T-helper 17 cell (primary cell): ENCODE results near the gene CLMN. TPM values are rescaled to one million over a fixed set of nuclear protein-coding genes. Genes with fewer than 3 reads are reported as not detected.

Source experiments
- ATAC-seq: fragments of 150-1000 bp; cut with Tn5 transposase; 2 replicates; pipeline ENCODE4 v1.10.0; 2021; ENCODE audit warnings: mild to moderate bottlenecking, moderate library complexity
- DNase-seq, 3 donors: peaks; one replicate each; pipeline versions ENCODE4 v3.0.0 to v3.0.0-alpha.2; 2020 to 2021
- H3K9me3 ChIP-seq: one replicate; pipeline ENCODE4 v1.7.0; 2013; ENCODE audit warnings: low read length, mild to moderate bottlenecking; ENCODE audit not compliant: control insufficient read depth, poor library complexity, severe bottlenecking
- H3K27ac Mint-ChIP-seq: one replicate; pipeline ENCODE4 v1.8.0; 2022; ENCODE audit warnings: mild to moderate bottlenecking, moderate library complexity, mixed read lengths
- H3K27me3 Mint-ChIP-seq: one replicate; pipeline ENCODE4 v1.8.0; 2022; ENCODE audit warnings: mixed read lengths
- H3K36me3 Mint-ChIP-seq: one replicate; pipeline ENCODE4 v1.8.0; 2022; ENCODE audit warnings: low read depth, mixed read lengths
- H3K4me1 Mint-ChIP-seq: one replicate; pipeline ENCODE4 v1.8.0; 2022; ENCODE audit warnings: mild to moderate bottlenecking, mixed read lengths
- H3K4me3 Mint-ChIP-seq: one replicate; pipeline ENCODE4 v1.8.0; 2022; ENCODE audit warnings: mild to moderate bottlenecking, moderate library complexity, mixed read lengths
- total RNA-seq, 4 donors: library from RNA in 2 of 4; stranded (reverse) in 2 of 4; gene quantifications; one replicate each; pipeline ENCODE4 v1.2.3 and lab custom pipeline; 2022 to 2026

Gene CLMN
- total RNA-seq, 2 donors from 2014 or later, result 0.26 to 1.3 TPM

- no peaks in the 10 kb centered on the region for H3K9me3 ChIP-seq
- Mint-ChIP-seq H3K27ac (no peak overlapping the region), H3K4me1 (peaks cover 12% of the 10 kb centered on the region), H3K27me3 (peaks cover 31% of the 10 kb centered on the region), H3K36me3 (no peaks in the 10 kb centered on the region), H3K4me3 (no peak overlapping the region)
- DNase-seq (no peak), ATAC-seq (no peak)
Measured at GRCh38 chr14:95322651-95323050, 2.9 kb upstream of the CLMN start.

DNA sequence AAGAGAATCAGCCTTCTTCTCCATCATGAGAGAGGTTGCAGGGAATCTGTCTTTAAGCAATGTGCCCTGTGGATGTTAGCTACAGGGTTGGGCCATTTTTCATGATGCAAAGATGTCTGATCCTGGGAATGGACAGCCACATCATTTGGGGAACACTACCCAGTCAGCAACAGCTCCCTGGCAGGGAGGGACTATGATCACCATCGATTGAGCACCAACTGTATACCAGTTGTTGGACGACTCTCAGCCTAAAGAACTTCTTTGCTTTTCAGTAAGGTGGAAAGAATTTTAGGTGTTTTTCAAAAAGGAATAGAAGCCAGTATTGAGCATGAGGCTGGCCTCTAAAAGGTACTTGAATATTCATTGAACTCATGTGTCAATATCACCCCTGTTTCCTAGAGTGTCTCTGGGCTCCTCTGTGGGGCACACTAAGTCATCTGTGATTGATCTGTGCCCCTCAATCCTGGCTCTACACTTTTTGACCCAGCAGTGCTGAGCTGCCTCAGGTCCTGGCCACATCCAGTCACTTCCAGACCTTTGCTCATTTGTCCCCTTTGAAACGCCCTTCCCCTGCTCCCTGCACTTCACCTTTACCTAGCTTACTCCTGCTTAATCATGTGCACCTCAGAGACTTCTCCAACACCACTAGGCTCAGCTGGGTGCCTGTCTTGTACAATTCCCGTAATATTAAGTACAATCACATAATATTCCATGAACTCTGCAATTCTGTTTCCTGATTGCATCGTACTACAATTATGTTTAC lies 2.2 kb upstream of the CLMN start:
- no peaks in the 10 kb centered on the region for H3K9me3 ChIP-seq
- DNase-seq (no peak), ATAC-seq (no peak)
- peak overlapping the region; percentile 52 for H3K4me3 Mint-ChIP-seq
- peaks cover 16% of the 10 kb centered on the region for H3K4me1 Mint-ChIP-seq
- H3K27ac Mint-ChIP-seq, result no peak overlapping the region
- no peaks in the 10 kb centered on the region for H3K36me3 Mint-ChIP-seq
- peaks cover 32% of the 10 kb centered on the region for H3K27me3 Mint-ChIP-seq

DNA sequence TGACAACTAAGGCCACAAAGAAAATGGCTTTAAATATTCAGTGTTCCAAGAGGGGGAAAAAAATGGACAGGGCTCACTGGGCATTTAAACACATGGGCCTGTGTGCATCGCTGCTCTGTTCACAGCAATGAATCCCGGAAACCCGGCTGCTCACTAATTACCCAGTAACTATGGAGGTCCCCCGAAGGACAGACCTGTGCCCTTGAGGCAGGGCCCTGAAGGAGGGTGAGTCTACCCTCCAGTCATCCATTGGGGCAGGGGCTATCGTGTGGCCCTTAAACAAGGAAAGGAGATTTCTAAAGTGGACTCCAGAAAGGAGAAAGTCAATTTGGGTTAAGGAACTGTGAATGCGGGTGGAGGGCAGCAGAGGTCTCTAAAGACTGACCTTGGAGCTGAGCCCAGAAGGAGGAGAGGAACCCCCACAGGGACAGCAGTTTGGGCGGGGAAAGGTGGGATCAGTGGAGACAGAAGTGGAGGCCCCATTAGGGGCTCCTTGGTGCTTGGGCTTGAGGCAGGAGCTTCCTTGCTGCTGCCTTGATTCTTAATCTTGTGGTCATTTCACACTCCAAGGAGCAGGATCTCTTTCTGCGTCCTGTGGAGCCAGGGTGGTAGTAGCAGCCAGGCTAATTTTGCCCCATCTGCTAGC lies 1.4 kb upstream of the CLMN start:
- H3K27ac Mint-ChIP-seq, result no peak overlapping the region
- DNase-seq, result no peak
- H3K4me1 Mint-ChIP-seq, result peaks cover 17% of the 10 kb centered on the region
- no peaks in the 10 kb centered on the region for H3K9me3 ChIP-seq
- peaks cover 40% of the 10 kb centered on the region for H3K27me3 Mint-ChIP-seq
- H3K36me3 Mint-ChIP-seq, result peaks cover 2% of the 10 kb centered on the region
- ATAC-seq, result no peak
- H3K4me3 Mint-ChIP-seq, result peak overlapping the region; percentile 52

GRCh38 chr14:95320078-95320895 lies 579 bp upstream of the CLMN start:
- H3K36me3 Mint-ChIP-seq, result peaks cover 2% of the 10 kb centered on the region
- DNase-seq, result no peak
- H3K27me3 Mint-ChIP-seq, result peaks cover 39% of the 10 kb centered on the region

DNA sequence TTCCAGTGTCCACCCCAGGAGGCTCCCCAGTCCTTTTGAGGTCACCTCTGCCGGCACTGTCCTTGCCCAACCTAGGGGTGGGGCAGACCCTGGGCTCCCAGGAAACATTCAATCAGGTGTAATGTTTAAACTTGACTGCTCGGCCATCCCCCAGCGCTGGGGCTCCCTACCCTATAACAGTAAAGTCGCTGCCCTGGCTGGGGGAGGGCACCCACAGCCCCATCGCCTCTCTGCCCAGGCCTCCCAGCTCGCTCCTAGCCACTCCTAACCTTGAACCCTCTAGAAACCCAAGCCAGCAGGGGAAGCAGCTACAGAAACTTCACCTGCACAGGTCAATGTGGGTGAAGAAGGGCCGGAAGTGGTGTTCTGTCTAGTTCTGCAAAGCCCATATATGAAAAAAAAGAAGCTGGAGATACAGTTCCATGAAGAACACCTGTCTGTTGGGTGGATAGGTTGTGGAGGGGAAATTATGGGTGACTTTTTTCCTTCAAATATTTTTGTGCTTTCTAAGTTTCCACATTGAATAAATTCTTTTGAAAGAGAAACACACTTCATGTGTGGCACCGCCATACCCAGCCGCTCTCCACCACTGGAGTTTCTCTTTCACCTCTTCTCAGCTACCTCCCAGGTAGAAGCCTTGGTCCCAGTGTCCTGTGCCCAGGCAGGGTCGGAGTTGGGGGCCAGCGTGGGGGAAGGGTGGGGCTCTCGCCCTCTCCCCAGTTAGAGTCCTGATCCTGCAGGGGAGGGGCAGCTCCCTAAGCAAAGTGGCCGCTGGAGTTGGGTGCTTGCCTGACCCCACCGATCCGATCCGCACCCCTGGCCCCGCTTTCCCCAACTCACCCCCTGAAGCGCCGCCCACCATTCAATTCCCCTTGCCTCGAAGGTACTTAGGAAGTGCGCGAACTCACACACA lies 1.1 kb downstream of the CLMN start:
- peaks cover 43% of the 10 kb centered on the region for H3K27me3 Mint-ChIP-seq
- H3K4me3 Mint-ChIP-seq, result peak overlapping the region; percentile 92
- peaks cover 17% of the 10 kb centered on the region for H3K4me1 Mint-ChIP-seq
- DNase-seq, result no peak
- H3K36me3 Mint-ChIP-seq, result peaks cover 2% of the 10 kb centered on the region
- no peaks in the 10 kb centered on the region for H3K9me3 ChIP-seq
- H3K27ac Mint-ChIP-seq, result peak overlapping the region; percentile 37
- ATAC-seq, result no peak

More at GRCh38 chr14:95320078-95320895, 579 bp upstream of the CLMN start:
- H3K4me1 Mint-ChIP-seq, result peaks cover 17% of the 10 kb centered on the region
- H3K27ac Mint-ChIP-seq, result no peak overlapping the region
- H3K9me3 ChIP-seq, result no peaks in the 10 kb centered on the region
- ATAC-seq, result no peak
- H3K4me3 Mint-ChIP-seq, result peak overlapping the region; percentile 92

DNA sequence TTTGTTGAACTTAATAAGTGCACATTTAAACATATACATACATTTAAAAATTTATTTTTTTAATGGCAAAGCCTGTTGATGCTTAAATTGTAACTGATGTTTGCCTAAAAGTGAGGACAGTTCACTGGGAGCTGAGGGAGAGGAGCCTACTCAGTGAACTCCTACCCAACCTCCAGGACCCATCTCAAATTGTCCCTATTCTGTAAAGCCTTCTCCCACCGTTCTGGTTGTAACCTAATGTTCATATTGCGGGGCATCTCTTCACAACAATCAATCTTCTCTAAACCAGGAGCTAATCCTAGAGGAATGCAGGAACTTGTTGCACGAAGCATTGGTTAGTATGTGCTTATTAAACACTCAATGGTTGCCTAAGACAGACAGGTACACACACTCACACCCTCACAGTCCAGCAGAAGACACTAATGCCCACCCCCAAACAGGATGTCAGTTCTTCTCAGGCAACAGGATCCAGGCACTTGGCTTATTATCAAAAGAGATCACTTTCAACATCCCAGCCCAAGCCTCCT lies 1.8 kb downstream of the CLMN start:
- H3K9me3 ChIP-seq, result no peaks in the 10 kb centered on the region
- peaks cover 2% of the 10 kb centered on the region for H3K36me3 Mint-ChIP-seq
- H3K4me1 Mint-ChIP-seq, result peaks cover 21% of the 10 kb centered on the region
- H3K27me3 Mint-ChIP-seq, result peaks cover 45% of the 10 kb centered on the region
- DNase-seq, result no peak
- H3K4me3 Mint-ChIP-seq, result peak overlapping the region; percentile 92
- H3K27ac Mint-ChIP-seq, result no peak overlapping the region
- ATAC-seq, result no peak

DNA sequence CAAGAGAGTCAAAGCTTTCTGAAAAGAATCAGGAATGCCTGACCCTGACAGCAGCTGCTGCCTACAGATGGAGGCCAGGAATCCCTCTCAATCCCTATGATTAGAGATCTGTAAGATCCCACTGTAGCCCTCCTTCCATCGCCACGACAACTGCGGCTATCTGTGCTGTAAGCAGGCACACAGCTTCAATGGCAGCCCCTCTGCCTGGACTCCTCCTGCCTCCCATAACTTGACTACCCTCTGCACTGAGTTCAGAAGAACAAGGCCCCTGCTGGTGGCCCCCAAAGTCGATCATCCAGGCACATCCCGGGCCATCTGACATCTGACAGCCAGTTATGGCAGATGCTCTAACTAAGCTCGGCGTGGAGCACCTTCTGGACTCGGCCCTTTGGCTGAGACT lies 2.9 kb downstream of the CLMN start:
- no peak for DNase-seq
- H3K9me3 ChIP-seq, result no peaks in the 10 kb centered on the region
- H3K27ac Mint-ChIP-seq, result no peak overlapping the region
- peaks cover 45% of the 10 kb centered on the region for H3K27me3 Mint-ChIP-seq
- H3K36me3 Mint-ChIP-seq, result peaks cover 2% of the 10 kb centered on the region
- peaks cover 19% of the 10 kb centered on the region for H3K4me1 Mint-ChIP-seq
- ATAC-seq, result no peak
- no peak overlapping the region for H3K4me3 Mint-ChIP-seq

DNA sequence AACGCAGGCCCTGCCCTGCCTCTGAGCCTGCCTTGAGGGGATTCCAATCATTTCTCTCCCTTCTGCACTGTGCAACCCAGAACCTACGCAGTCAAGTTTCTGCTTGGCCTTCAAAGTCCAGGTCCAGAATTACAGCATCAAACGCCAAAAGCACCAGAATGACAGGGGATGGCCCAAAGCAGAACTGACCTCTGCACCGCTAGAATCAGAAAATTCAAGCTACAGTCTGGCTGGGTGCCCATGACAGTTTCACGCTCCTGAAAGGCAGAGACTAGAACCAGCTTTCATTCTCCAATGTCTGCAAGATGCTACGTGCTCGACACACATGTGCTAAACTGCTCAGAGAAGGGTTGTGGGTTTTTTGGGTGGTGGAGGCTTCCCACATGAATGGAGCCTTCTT lies 4.1 kb downstream of the CLMN start:
- DNase-seq (no peak), ATAC-seq (no peak)
- H3K4me1 Mint-ChIP-seq, result peaks cover 21% of the 10 kb centered on the region
- H3K27ac Mint-ChIP-seq, result no peak overlapping the region
- peaks cover 2% of the 10 kb centered on the region for H3K36me3 Mint-ChIP-seq
- H3K9me3 ChIP-seq, result no peaks in the 10 kb centered on the region
- no peak overlapping the region for H3K4me3 Mint-ChIP-seq
- peaks cover 51% of the 10 kb centered on the region for H3K27me3 Mint-ChIP-seq

DNA sequence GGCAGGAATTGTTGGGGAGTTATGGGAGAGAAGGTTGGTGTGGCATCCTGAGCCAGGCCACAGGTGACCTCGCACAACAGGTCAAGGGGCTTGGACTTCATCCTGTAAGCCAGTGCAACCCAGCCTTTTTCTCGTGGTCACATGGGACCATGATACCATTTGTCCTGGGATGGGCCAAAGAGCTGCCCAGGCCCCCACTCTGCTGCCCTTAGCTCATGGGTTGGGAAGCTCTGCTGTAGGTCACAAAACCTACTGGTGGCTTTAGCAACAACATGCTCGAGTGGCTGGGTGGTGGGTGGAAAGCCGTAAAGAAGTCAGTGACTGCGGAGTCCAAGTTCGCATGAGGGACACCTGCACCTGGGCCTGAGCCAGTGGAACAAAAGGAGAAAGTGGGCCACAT lies 4.6 kb downstream of the CLMN start:
- ATAC-seq (no peak), DNase-seq (no peak)
- Mint-ChIP-seq H3K4me1 (peaks cover 21% of the 10 kb centered on the region), H3K27me3 (peaks cover 55% of the 10 kb centered on the region), H3K27ac (no peak overlapping the region), H3K36me3 (peaks cover 2% of the 10 kb centered on the region), H3K4me3 (no peak overlapping the region)
- no peaks in the 10 kb centered on the region for H3K9me3 ChIP-seq

GRCh38 chr14:95314609-95315008 lies 5.1 kb downstream of the CLMN start:
- ATAC-seq (no peak), DNase-seq (no peak)
- Mint-ChIP-seq H3K36me3 (peaks cover 2% of the 10 kb centered on the region), H3K4me3 (no peak overlapping the region), H3K27me3 (peaks cover 56% of the 10 kb centered on the region), H3K27ac (no peak overlapping the region), H3K4me1 (peaks cover 21% of the 10 kb centered on the region)
- H3K9me3 ChIP-seq, result no peaks in the 10 kb centered on the region

GRCh38 chr14:95313707-95314106 lies 6.0 kb downstream of the CLMN start:
- H3K27ac Mint-ChIP-seq, result no peak overlapping the region
- ATAC-seq (no peak), DNase-seq (no peak)
- no peaks in the 10 kb centered on the region for H3K9me3 ChIP-seq
- H3K36me3 Mint-ChIP-seq, result peaks cover 2% of the 10 kb centered on the region
- H3K27me3 Mint-ChIP-seq, result peaks cover 60% of the 10 kb centered on the region
- peaks cover 17% of the 10 kb centered on the region for H3K4me1 Mint-ChIP-seq
- H3K4me3 Mint-ChIP-seq, result no peak overlapping the region

DNA sequence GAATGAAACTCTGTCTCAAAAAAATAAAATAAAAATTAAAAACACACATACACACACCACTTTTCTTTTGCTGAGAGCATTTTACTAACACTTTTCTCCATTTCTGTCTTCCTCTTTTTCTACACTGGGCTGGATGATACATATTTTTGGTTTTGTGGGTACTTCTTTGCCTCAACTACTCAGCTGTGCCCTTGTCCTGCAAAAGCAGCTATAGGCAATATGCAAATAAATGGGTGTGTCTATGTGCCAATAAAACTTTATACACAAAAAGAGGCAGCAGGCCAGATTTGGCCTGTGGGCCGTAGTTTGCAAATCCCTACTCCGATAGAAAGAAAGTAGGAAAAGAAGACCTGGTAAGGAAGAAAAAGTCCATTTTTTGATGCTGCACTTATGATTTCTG lies 6.5 kb downstream of the CLMN start:
- Mint-ChIP-seq H3K4me3 (no peak overlapping the region), H3K27me3 (peaks cover 56% of the 10 kb centered on the region), H3K27ac (no peak overlapping the region), H3K36me3 (peaks cover 2% of the 10 kb centered on the region), H3K4me1 (peaks cover 15% of the 10 kb centered on the region)
- no peaks in the 10 kb centered on the region for H3K9me3 ChIP-seq
- DNase-seq, result no peak
- no peak for ATAC-seq
